Gastrocnemius medialis (tissue), 4 donors: Measurements from ENCODE around the gene POU3F1. TPM values are rescaled to one million over a fixed set of nuclear protein-coding genes. Genes with fewer than 3 reads are reported as not detected.

Experiments
- ATAC-seq, 2 donors: fragments of 150-250 bp; one replicate each; pipeline ENCODE4 v1.9.1; 2016
- DNase-seq, 2 donors: peaks; one replicate each; pipeline ENCODE4 v3.0.0-alpha.2; 2019
- H3K27ac ChIP-seq, 4 donors: fragments of 200-600 bp; sonication (generic); 1 replicate in 1 of 4; 2 replicates in 3 of 4; pipeline ENCODE4 v1.5.1; 2016 to 2018; ENCODE audit warnings: mild to moderate bottlenecking in 2 of 4, moderate library complexity in 1 of 4
- H3K27me3 ChIP-seq, 3 donors: fragments of 200-600 bp; sonication (generic) in 2 of 3; 1 replicate in 1 of 3; 2 replicates in 2 of 3; pipeline versions ENCODE4 v1.5.1 to v1.6.0; 2016 to 2019; ENCODE audit warnings: mild to moderate bottlenecking in 1 of 3, moderate library complexity in 1 of 3
- H3K36me3 ChIP-seq, 2 donors: fragments of 200-600 bp; sonication (generic) in 1 of 2; one replicate each; pipeline ENCODE4 v1.5.1; 2017 to 2018
- H3K4me1 ChIP-seq, 2 donors: fragments of 200-600 bp; sonication (generic) in 1 of 2; one replicate each; pipeline ENCODE4 v1.5.1; 2016 to 2017; ENCODE audit warnings: mild to moderate bottlenecking in 2 of 2
- H3K4me3 ChIP-seq, 4 donors: fragments of 200-600 bp; sonication (generic) in 3 of 4; 1 replicate in 1 of 4; 2 replicates in 3 of 4; pipeline ENCODE4 v1.5.1; 2016 to 2019; ENCODE audit warnings: mild to moderate bottlenecking in 2 of 4
- H3K9me3 ChIP-seq, 3 donors: fragments of 200-600 bp; sonication (generic) in 2 of 3; 1 replicate in 1 of 3; 2 replicates in 2 of 3; pipeline ENCODE4 v1.5.1; 2016 to 2019
- CTCF ChIP-seq, 5 experiments: fragments of 450-650 bp in 3 of 5; fragments of 200-600 bp in 2 of 5; sonication (generic) in 2 of 5; IDR thresholded peaks in 4 of 5; conservative IDR thresholded peaks in 1 of 5; 1 replicate in 4 of 5; 2 replicates in 1 of 5; pipeline ENCODE4 v1.5.1; 2016 to 2019; ENCODE audit warnings: antibody characterized with exemption in 5 of 5, mild to moderate bottlenecking in 3 of 5, moderate library complexity in 3 of 5
- POLR2A ChIP-seq, 2 donors: fragments of 450-650 bp; IDR thresholded peaks; one replicate each; pipeline ENCODE4 v1.6.1; 2017; ENCODE audit warnings: antibody characterized with exemption in 2 of 2, mild to moderate bottlenecking in 2 of 2, moderate library complexity in 2 of 2
- in situ Hi-C, 4 donors: fragments of 200-750 bp; cut with MboI; loops; one replicate each; pipeline versions ENCODE4 v1.15.0 to v1.8.0; 2017; ENCODE audit warnings: low sequenced_read_pairs in 4 of 4
- intact Hi-C: fragments of 100-400 bp; cut with DNase I; formaldehyde crosslinking; loops from one replicate; pipeline ENCODE4 v1.15.1; 2023; ENCODE audit warnings: low total_unique reads
- total RNA-seq, 4 donors: library from RNA; depleted of rRNA; stranded (reverse); fragments of >200 nt; gene quantifications; one replicate each; pipeline versions ENCODE4 v1.1.0 to v1.2.3, GENCODE V29; 2016

Gene POU3F1
- total RNA-seq, 4 donors from 2014 or later = 0.13 to 2.3 (median 0.69) TPM

GRCh38 chr1:38055965-38056364 is 9.4 kb upstream of the POU3F1 start:
- no peak for DNase-seq
- no peaks in the 10 kb centered on the region for H3K4me1 ChIP-seq
- intact Hi-C loops (no loop called here), in situ Hi-C loops (loop anchor here in 2 of 4 donors (25.0 kb wide), 2 partner anchors 756 to 781 kb away; no protein-coding TSS in a partner anchor)
- peaks cover 0 to 5% (median 0%) of the 10 kb centered on the region in 3 donors for H3K27me3 ChIP-seq
- no peak overlapping the region for H3K27ac ChIP-seq
- no peak for ATAC-seq
- TF ChIP-seq POLR2A (IDR thresholded peaks at IDR 0.05) (no peak), CTCF (IDR thresholded peaks at IDR 0.05 in 4 of 5, conservative IDR thresholded peaks at IDR 0.05 in 1 of 5) (no peak)
- no peak overlapping the region for H3K4me3 ChIP-seq
- no peaks in the 10 kb centered on the region for H3K36me3 ChIP-seq
- no peaks in the 10 kb centered on the region for H3K9me3 ChIP-seq

- Histone ChIP-seq H3K36me3 (no peaks in the 10 kb centered on the region), H3K4me3 (no peak overlapping the region), H3K4me1 (no peaks in the 10 kb centered on the region), H3K9me3 (no peaks in the 10 kb centered on the region), H3K27ac (no peak overlapping the region), H3K27me3 (peaks cover 0 to 5% (median 0%) of the 10 kb centered on the region in 3 donors)
- no peak for DNase-seq
- no peak for ATAC-seq
- in situ Hi-C loops (loop anchor here in 2 of 4 donors (25.0 kb wide), 2 partner anchors 757 to 782 kb away; no protein-coding TSS in a partner anchor), intact Hi-C loops (no loop called here)
- no peak for TF ChIP-seq POLR2A (IDR thresholded peaks at IDR 0.05)
- no peak for TF ChIP-seq CTCF (IDR thresholded peaks at IDR 0.05 in 4 of 5, conservative IDR thresholded peaks at IDR 0.05 in 1 of 5)
Measured at GRCh38 chr1:38055398-38055797, 8.8 kb upstream of the POU3F1 start.

- in situ Hi-C loops (loop anchor here in 2 of 4 donors (25.0 kb wide), 2 partner anchors 759 to 784 kb away; no protein-coding TSS in a partner anchor), intact Hi-C loops (no loop called here)
- no peak overlapping the region for H3K27ac ChIP-seq
- no peak for TF ChIP-seq CTCF (IDR thresholded peaks at IDR 0.05 in 4 of 5, conservative IDR thresholded peaks at IDR 0.05 in 1 of 5)
- H3K4me3 ChIP-seq = no peak overlapping the region
- no peaks in the 10 kb centered on the region for H3K36me3 ChIP-seq
- DNase-seq (no peak), ATAC-seq (no peak)
- H3K27me3 ChIP-seq = peaks cover 0 to 5% (median 0%) of the 10 kb centered on the region in 3 donors
- H3K9me3 ChIP-seq = no peaks in the 10 kb centered on the region
- no peaks in the 10 kb centered on the region for H3K4me1 ChIP-seq
Measured at GRCh38 chr1:38053416-38054091, 7.0 kb upstream of the POU3F1 start.

- H3K4me1 ChIP-seq = peaks cover 0 to 2% of the 10 kb centered on the region in 2 donors
- ATAC-seq = no peak
- in situ Hi-C loops = loop anchor here in 2 of 4 donors (25.0 kb wide), 2 partner anchors 759 to 784 kb away; no protein-coding TSS in a partner anchor
- no peak overlapping the region for H3K27ac ChIP-seq
- no peak for DNase-seq
- H3K27me3 ChIP-seq = peaks cover 0 to 5% (median 0%) of the 10 kb centered on the region in 3 donors
- H3K36me3 ChIP-seq = no peaks in the 10 kb centered on the region
- no peaks in the 10 kb centered on the region for H3K9me3 ChIP-seq
- intact Hi-C loops = no loop called here
- TF ChIP-seq POLR2A (IDR thresholded peaks at IDR 0.05) (no peak), CTCF (IDR thresholded peaks at IDR 0.05 in 4 of 5, conservative IDR thresholded peaks at IDR 0.05 in 1 of 5) (no peak)
- no peak overlapping the region for H3K4me3 ChIP-seq
Measured at GRCh38 chr1:38052750-38053415, 6.3 kb upstream of the POU3F1 start.
